Pancreas (tissue), 10 donors: ENCODE data around the gene SETD1A. TPM values are rescaled to one million over a fixed set of nuclear protein-coding genes. Genes with fewer than 3 reads are reported as not detected.

Experiments used
- ATAC-seq, 4 donors: fragments of 200-7000 bp; cut with Tn5 transposase; one replicate each; pipeline versions ENCODE4 v1.8.0 to v1.9.1; 2020; ENCODE audit warnings: mild to moderate bottlenecking in 4 of 4, moderate library complexity in 4 of 4
- DNase-seq, 6 donors: peaks; one replicate each; pipeline ENCODE4 v3.0.0-alpha.2; 2020
- FAIRE-seq: peaks from 2 replicates; lab custom pipeline; 2012; peaks lifted over from hg19 to GRCh38; lab: Jason Lieb, UNC
- H3K27ac ChIP-seq, 4 donors: fragments of 200-600 bp; sonication (generic); 1 replicate in 3 of 4; 2 replicates in 1 of 4; pipeline versions ENCODE4 v1.5.0 to v1.8.0; 2020
- H3K27me3 ChIP-seq, 4 donors: fragments of 200-600 bp; one replicate each; pipeline ENCODE4 v1.8.0; 2021
- H3K36me3 ChIP-seq, 3 donors: fragments of 200-600 bp; sonication (generic) in 1 of 3; one replicate each; pipeline versions ENCODE4 v1.5.0 to v1.8.0; 2020 to 2021
- H3K4me1 ChIP-seq, 3 donors: fragments of 200-600 bp; one replicate each; pipeline ENCODE4 v1.8.0; 2021
- H3K4me3 ChIP-seq, 4 donors: fragments of 200-600 bp; sonication (generic) in 2 of 4; one replicate each; pipeline versions ENCODE4 v1.5.0 to v1.8.0; 2020 to 2021
- H3K9me3 ChIP-seq, 4 donors: fragments of 200-600 bp; one replicate each; pipeline ENCODE4 v1.8.0; 2021
- WGBS, 2 donors: extraction: QIAGEN DNeasy Blood & Tissue Kit; methylation state at CpG; one replicate each; pipeline ENCODE4 v1.1.7; 2013; 5-methylcytosine and 5-hydroxymethylcytosine counted together
- intact Hi-C, 3 donors: fragments of 100-400 bp; cut with DNase I; formaldehyde crosslinking; loops; one replicate each; pipeline versions ENCODE4 v1.11.1 to v1.14.2; 2022
- polyA plus RNA-seq, 2 donors: library from polyadenylated mRNA; stranded (reverse); fragments of 200-250 nt; gene quantifications; one replicate each; pipeline ENCODE4 v1.2.3, GENCODE V29; 2013
- total RNA-seq, 6 donors: library from RNA; stranded (reverse); fragmentation: NEBNext Ultra II Directional in 4 of 6; extraction: Animal tissue kit (Norgen Biotek cat#: 25700) in 4 of 6; gene quantifications; one replicate each; pipeline versions ENCODE4 v1.2.1 to v1.2.4, GENCODE V29; 2021 to 2023
- TF ChIP-seq, protein P1 (sequence below), 4 donors: fragments of 200-600 bp; sonication (generic) in 3 of 4; IDR thresholded peaks; one replicate each; pipeline versions ENCODE4 v1.5.0 to v1.8.0; 2021; ENCODE audit warnings: antibody characterized with exemption in 4 of 4
- donor health status: healthy with polysubstance abuse.
- donor health status: DM: no; HTN: no; CAD: no; lungs with moderate emphysema.
- donor health status: DM: no; HTN: no; CAD: no.
- donor health status: control.
- donor health status: control.
- donor health status: Bipolar disorder and iron deficiency.
- donor health status: DM: yes; HTN: yes; CAD: no.
- donor health status: DM: no; HTN: no; CAD: no.
- donor health status: DM: no; HTN: no; CAD: no.
- donor health status: DM: yes; HTN: yes; CAD: no.

Gene SETD1A
- total and polyA plus RNA-seq, 8 donors: 6.5 to 17.9 (median 8.5) TPM

- H3K27ac ChIP-seq: no peak overlapping the region
- 65 to 78% methylated on average over 1 of the region's 1 CpG for WGBS, 2 donors
- TF ChIP-seq, protein P1, sequence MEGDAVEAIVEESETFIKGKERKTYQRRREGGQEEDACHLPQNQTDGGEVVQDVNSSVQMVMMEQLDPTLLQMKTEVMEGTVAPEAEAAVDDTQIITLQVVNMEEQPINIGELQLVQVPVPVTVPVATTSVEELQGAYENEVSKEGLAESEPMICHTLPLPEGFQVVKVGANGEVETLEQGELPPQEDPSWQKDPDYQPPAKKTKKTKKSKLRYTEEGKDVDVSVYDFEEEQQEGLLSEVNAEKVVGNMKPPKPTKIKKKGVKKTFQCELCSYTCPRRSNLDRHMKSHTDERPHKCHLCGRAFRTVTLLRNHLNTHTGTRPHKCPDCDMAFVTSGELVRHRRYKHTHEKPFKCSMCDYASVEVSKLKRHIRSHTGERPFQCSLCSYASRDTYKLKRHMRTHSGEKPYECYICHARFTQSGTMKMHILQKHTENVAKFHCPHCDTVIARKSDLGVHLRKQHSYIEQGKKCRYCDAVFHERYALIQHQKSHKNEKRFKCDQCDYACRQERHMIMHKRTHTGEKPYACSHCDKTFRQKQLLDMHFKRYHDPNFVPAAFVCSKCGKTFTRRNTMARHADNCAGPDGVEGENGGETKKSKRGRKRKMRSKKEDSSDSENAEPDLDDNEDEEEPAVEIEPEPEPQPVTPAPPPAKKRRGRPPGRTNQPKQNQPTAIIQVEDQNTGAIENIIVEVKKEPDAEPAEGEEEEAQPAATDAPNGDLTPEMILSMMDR (IDR thresholded peaks at IDR 0.05): no peak
- H3K36me3 ChIP-seq: no peaks in the 10 kb centered on the region
- FAIRE-seq: no peak
- no peaks in the 10 kb centered on the region for H3K27me3 ChIP-seq
- no peaks in the 10 kb centered on the region for H3K9me3 ChIP-seq
- intact Hi-C loops: loop anchor here in 2 of 3 donors (5.0 to 10.0 kb wide), 2 partner anchors 71 to 254 kb away; no protein-coding TSS in a partner anchor
- H3K4me1 ChIP-seq: no peaks in the 10 kb centered on the region
- no peak overlapping the region for H3K4me3 ChIP-seq
- no peak for ATAC-seq
- DNase-seq: no peak
Observed at GRCh38 chr16:30918614-30919013, 38.9 kb upstream of the SETD1A start.

GRCh38 chr16:30920891-30921290, 36.7 kb upstream of the SETD1A start:
- no peaks in the 10 kb centered on the region for H3K9me3 ChIP-seq
- WGBS, 2 donors: 73 to 77% methylated on average over 2 of the region's 2 CpGs
- no peak overlapping the region for H3K27ac ChIP-seq
- FAIRE-seq: no peak
- no peaks in the 10 kb centered on the region for H3K4me1 ChIP-seq
- no peaks in the 10 kb centered on the region for H3K36me3 ChIP-seq
- no peak overlapping the region for H3K4me3 ChIP-seq
- no peak for DNase-seq
- no peaks in the 10 kb centered on the region for H3K27me3 ChIP-seq
- intact Hi-C loops: no loop called here
- no peak for ATAC-seq
- TF ChIP-seq, protein P1 (IDR thresholded peaks at IDR 0.05): no peak

DNA sequence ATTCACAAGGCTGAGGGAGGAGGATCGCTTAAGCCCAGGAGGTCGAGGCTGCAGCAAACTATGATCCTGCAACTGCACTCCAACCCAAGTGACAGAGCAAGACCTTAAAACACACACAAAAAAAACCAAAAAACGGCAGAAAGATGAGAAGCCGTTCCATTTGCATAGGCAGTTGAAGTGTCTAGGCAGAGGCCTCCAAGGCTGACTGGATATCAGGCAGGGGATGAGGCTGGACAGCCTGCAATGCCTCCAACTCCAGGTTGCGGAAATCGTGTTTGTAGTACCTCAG, 36.2 kb upstream of the SETD1A start:
- Histone ChIP-seq H3K27ac (peak overlapping the region in 3 of 4 donors; percentile 71 to 95 (median 92)), H3K27me3 (no peaks in the 10 kb centered on the region), H3K4me3 (peak overlapping the region in 3 of 4 donors; percentile 33 to 70 (median 62)), H3K36me3 (no peaks in the 10 kb centered on the region), H3K9me3 (no peaks in the 10 kb centered on the region), H3K4me1 (no peaks in the 10 kb centered on the region)
- WGBS, 2 donors: 19 to 20% methylated on average over 6 of the region's 6 CpGs
- DNase-seq: no peak
- ATAC-seq: no peak
- no peak for FAIRE-seq
- TF ChIP-seq, protein P1 (IDR thresholded peaks at IDR 0.05): peak in 1 of 4 donors; percentile 74
- intact Hi-C loops: no loop called here

GRCh38 chr16:30921748-30922419, 35.7 kb upstream of the SETD1A start:
- peak overlapping the region; percentile 71 to 95 (median 85) for H3K27ac ChIP-seq
- H3K27me3 ChIP-seq: no peaks in the 10 kb centered on the region
- H3K4me3 ChIP-seq: peak overlapping the region; percentile 3 to 70 (median 48)
- H3K36me3 ChIP-seq: no peaks in the 10 kb centered on the region
- peak; percentile 89 to 93 (median 92) for DNase-seq
- TF ChIP-seq, protein P1 (IDR thresholded peaks at IDR 0.05): peak; percentile 5 to 81 (median 76)
- no peaks in the 10 kb centered on the region for H3K9me3 ChIP-seq
- H3K4me1 ChIP-seq: no peaks in the 10 kb centered on the region
- intact Hi-C loops: no loop called here
- peak; percentile 35 to 57 (median 48) for ATAC-seq
- FAIRE-seq: no peak
- WGBS, 2 donors: 0% methylated on average over 35 to 37 of the region's 37 CpGs

- Histone ChIP-seq H3K36me3 (no peaks in the 10 kb centered on the region), H3K27me3 (no peaks in the 10 kb centered on the region), H3K27ac (peak overlapping the region; percentile 78 to 95 (median 88)), H3K4me3 (peak overlapping the region; percentile 33 to 70 (median 51)), H3K9me3 (no peaks in the 10 kb centered on the region), H3K4me1 (no peaks in the 10 kb centered on the region)
- TF ChIP-seq, protein P1 (IDR thresholded peaks at IDR 0.05): no peak
- DNase-seq (peak; percentile 94 to 100 (median 100)), ATAC-seq (peak; percentile 76 to 87 (median 80)), FAIRE-seq (peak; percentile 98)
- WGBS, 2 donors: 0% methylated on average over 42 of the region's 42 CpGs
- intact Hi-C loops: no loop called here
Observed at GRCh38 chr16:30922420-30922959, 35.1 kb upstream of the SETD1A start.
